Naive thymus-derived CD4-positive, alpha-beta T cell (primary cell): ENCODE results near the gene SMIM20. TPM values are rescaled to one million over a fixed set of nuclear protein-coding genes. Genes with fewer than 3 reads are reported as not detected.

ENCODE experiments used
- ATAC-seq: fragments of 150-1000 bp; cut with Tn5 transposase; 2 replicates; pipeline ENCODE4 v1.10.0; 2021; ENCODE audit warnings: mild to moderate bottlenecking, moderate library complexity
- CTCF ChIA-PET: fragments of 350-600 bp; sonication (Branson Sonifier 250); formaldehyde crosslinking; loops from one replicate; lab custom pipeline; 2021; ENCODE audit warnings: antibody characterized with exemption; lab: Charles Lee
- POLR2A ChIA-PET: fragments of 350-600 bp; sonication (Branson Sonifier 250); formaldehyde crosslinking; loops from one replicate; lab custom pipeline; 2021; ENCODE audit warnings: antibody characterized with exemption, inconsistent platforms; lab: Charles Lee
- DNase-seq, 9 donors: peaks; one replicate each; pipeline versions ENCODE4 v3.0.0 to v3.0.0-alpha.2; 2020 to 2022; ENCODE audit warnings: mixed read lengths in 1 of 9
- H3K27ac ChIP-seq: one replicate; pipeline ENCODE4 v1.7.0; 2013; ENCODE audit warnings: mild to moderate bottlenecking, low read depth, low read length, moderate library complexity
- H3K27me3 ChIP-seq, 2 donors: one replicate each; pipeline ENCODE4 v1.7.0; 2013; ENCODE audit warnings: low read length in 2 of 2, mild to moderate bottlenecking in 2 of 2, moderate library complexity in 2 of 2; ENCODE audit not compliant: control insufficient read depth in 2 of 2, insufficient read depth in 2 of 2
- H3K36me3 ChIP-seq, 3 experiments: 1 replicate in 2 of 3; 2 replicates in 1 of 3; pipeline ENCODE4 v1.7.0; 2013; ENCODE audit warnings: low read length in 3 of 3, mild to moderate bottlenecking in 3 of 3, moderate library complexity in 1 of 3; ENCODE audit not compliant: insufficient read depth in 3 of 3, control insufficient read depth in 2 of 3
- H3K4me1 ChIP-seq, 2 donors: one replicate each; pipeline ENCODE4 v1.7.0; 2013; ENCODE audit warnings: low read length in 2 of 2, mild to moderate bottlenecking in 2 of 2, moderate library complexity in 1 of 2; ENCODE audit not compliant: control insufficient read depth in 2 of 2, insufficient read depth in 2 of 2
- H3K4me3 ChIP-seq: 2 replicates; pipeline ENCODE4 v1.7.0; 2013; ENCODE audit warnings: mild to moderate bottlenecking, low read length
- H3K9me3 ChIP-seq, 3 experiments: 1 replicate in 2 of 3; 2 replicates in 1 of 3; pipeline ENCODE4 v1.7.0; 2013; ENCODE audit warnings: low read length in 3 of 3; ENCODE audit not compliant: control insufficient read depth in 2 of 3
- H3K27ac Mint-ChIP-seq, 9 donors: one replicate each; pipeline ENCODE4 v1.8.0; 2020 to 2022; ENCODE audit warnings: mixed read lengths in 9 of 9, mild to moderate bottlenecking in 8 of 9, moderate library complexity in 5 of 9, inconsistent platforms in 2 of 9
- H3K27me3 Mint-ChIP-seq, 5 donors: one replicate each; pipeline ENCODE4 v1.8.0; 2021 to 2022; ENCODE audit warnings: mixed read lengths in 5 of 5, mild to moderate bottlenecking in 1 of 5
- H3K36me3 Mint-ChIP-seq, 5 donors: one replicate each; pipeline ENCODE4 v1.8.0; 2020 to 2022; ENCODE audit warnings: mixed read lengths in 5 of 5, mild to moderate bottlenecking in 3 of 5, inconsistent platforms in 1 of 5
- H3K4me1 Mint-ChIP-seq, 7 donors: one replicate each; pipeline ENCODE4 v1.8.0; 2020 to 2022; ENCODE audit warnings: mixed read lengths in 7 of 7, mild to moderate bottlenecking in 3 of 7, inconsistent platforms in 1 of 7
- H3K4me3 Mint-ChIP-seq, 10 donors: one replicate each; pipeline ENCODE4 v1.8.0; 2020 to 2022; ENCODE audit warnings: mild to moderate bottlenecking in 10 of 10, mixed read lengths in 10 of 10, moderate library complexity in 6 of 10, inconsistent platforms in 2 of 10
- H3K9me3 Mint-ChIP-seq, 11 donors: one replicate each; pipeline ENCODE4 v1.8.0; 2020 to 2022; ENCODE audit warnings: mixed read lengths in 11 of 11, mild to moderate bottlenecking in 4 of 11, inconsistent platforms in 1 of 11, moderate library complexity in 1 of 11
- intact Hi-C, 2 donors: fragments of 100-400 bp; cut with micrococcal nuclease; formaldehyde crosslinking; loops; one replicate each; pipeline ENCODE4 v1.15.1; 2023
- polyA plus RNA-seq, 2 donors: library from polyadenylated mRNA; unstranded; fragments of 300-500 nt; fragmentation: Illumina TruSeq; gene quantifications; one replicate each; pipeline ENCODE4 v1.2.3, GENCODE V29; 2021
- total RNA-seq, 6 experiments: library from RNA in 5 of 6; stranded (reverse) in 5 of 6; gene quantifications; 1 replicate in 5 of 6; 2 replicates in 1 of 6; pipeline ENCODE4 v1.2.3 and lab custom pipeline; 2021 to 2026

Gene SMIM20
- total and polyA plus RNA-seq, 7 experiments from 2014 or later: 11.6 to 67.5 (median 17.8) TPM

DNA sequence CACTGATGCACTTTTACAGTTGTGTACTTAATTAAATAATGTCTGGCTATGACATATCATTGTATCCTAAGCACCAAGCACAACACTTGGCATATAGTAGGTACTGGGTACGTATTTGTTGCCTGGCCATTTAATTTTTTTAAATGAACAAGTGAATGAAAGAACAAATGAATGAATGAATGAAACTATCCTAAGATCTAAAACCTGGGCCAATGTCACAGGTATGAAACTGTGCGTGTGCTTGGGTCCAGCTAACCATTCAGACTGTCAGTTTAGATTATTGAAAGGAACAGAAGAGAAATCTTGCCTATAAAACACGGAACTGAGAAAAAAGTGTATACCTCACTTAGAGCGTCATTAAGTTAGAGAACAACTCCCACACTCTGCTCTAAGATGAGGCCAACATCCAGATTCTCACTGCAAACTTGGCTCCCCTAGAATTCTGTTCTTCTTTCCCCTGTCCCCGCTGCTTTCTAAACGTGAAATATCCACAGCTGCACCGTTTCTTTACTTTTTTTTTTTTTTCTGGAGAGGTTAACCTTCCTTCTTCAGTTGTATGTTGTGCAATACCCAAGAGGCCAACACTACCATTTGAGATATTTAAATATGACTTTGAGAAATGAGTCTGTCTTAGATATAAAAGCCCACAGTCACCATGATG is 33.9 kb upstream of the SMIM20 start:
- H3K9me3 ChIP-seq: no peaks in the 10 kb centered on the region
- Mint-ChIP-seq H3K36me3 (peaks cover 0 to 4% (median 0%) of the 10 kb centered on the region in 5 donors), H3K27me3 (peaks cover 0 to 28% (median 13%) of the 10 kb centered on the region in 5 donors), H3K27ac (no peak overlapping the region), H3K9me3 (peaks cover 0 to 5% (median 0%) of the 10 kb centered on the region in 11 donors), H3K4me3 (no peak overlapping the region), H3K4me1 (peaks cover 0 to 6% (median 0%) of the 10 kb centered on the region in 7 donors)
- H3K4me3 ChIP-seq: no peak overlapping the region
- ATAC-seq: peak; percentile 40
- no peaks in the 10 kb centered on the region for H3K36me3 ChIP-seq
- H3K27ac ChIP-seq: no peak overlapping the region
- CTCF ChIA-PET: no interaction called here
- no peaks in the 10 kb centered on the region for H3K27me3 ChIP-seq
- no peaks in the 10 kb centered on the region for H3K4me1 ChIP-seq
- POLR2A ChIA-PET: no interaction called here
- DNase-seq: no peak
- intact Hi-C loops: no loop called here

DNA sequence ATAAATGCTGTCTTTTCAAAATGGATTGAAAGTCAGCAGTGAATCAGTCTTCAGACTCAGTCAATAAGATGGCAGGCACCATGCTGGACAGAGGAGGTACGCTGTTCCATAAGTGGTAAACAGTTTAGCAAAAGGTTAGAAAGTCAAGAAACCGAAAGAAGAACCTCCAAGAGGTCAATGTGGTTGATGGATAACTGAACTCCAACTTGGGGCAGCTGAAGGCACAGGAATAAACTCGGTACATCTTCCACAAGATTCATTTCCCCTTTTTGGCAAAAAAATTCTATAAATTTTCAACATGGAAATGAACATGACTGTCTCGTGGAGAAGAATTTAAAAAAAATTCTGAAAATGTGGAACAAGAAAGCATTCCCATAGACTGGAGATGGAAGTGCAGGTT is 32.8 kb upstream of the SMIM20 start:
- H3K4me3 ChIP-seq: no peak overlapping the region
- H3K27me3 ChIP-seq: no peaks in the 10 kb centered on the region
- no peaks in the 10 kb centered on the region for H3K36me3 ChIP-seq
- Mint-ChIP-seq H3K9me3 (peaks cover 0 to 5% (median 0%) of the 10 kb centered on the region in 11 donors), H3K36me3 (peaks cover 0 to 4% (median 0%) of the 10 kb centered on the region in 5 donors), H3K4me1 (peaks cover 0 to 6% (median 0%) of the 10 kb centered on the region in 7 donors), H3K27ac (no peak overlapping the region), H3K4me3 (no peak overlapping the region), H3K27me3 (peaks cover 0 to 28% (median 13%) of the 10 kb centered on the region in 5 donors)
- no peaks in the 10 kb centered on the region for H3K4me1 ChIP-seq
- ChIA-PET POLR2A (no interaction called here), CTCF (no interaction called here)
- H3K9me3 ChIP-seq: no peaks in the 10 kb centered on the region
- no peak for ATAC-seq
- DNase-seq: no peak
- no peak overlapping the region for H3K27ac ChIP-seq
- intact Hi-C loops: no loop called here

DNA sequence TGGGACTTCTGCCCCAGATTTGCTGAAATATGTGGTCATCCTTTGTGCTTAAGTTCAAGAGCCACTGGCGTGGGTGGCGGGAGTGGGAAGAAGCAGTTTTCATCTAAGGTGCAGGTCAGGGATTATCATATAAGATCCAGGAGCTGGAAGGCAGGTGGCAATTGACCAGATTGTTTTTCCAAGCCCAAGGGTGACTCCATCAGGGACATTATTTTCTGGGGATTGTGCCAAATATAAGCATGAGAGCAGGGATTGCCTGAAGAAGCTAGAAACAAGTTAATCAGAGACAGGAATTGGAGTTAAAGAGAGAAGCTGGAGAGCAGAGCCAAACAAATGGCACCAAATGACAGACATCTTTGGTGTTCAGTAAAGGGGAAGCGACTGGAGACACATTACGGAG is 31.8 kb upstream of the SMIM20 start:
- CTCF ChIA-PET: no interaction called here
- no peak overlapping the region for H3K27ac ChIP-seq
- intact Hi-C loops: no loop called here

DNA sequence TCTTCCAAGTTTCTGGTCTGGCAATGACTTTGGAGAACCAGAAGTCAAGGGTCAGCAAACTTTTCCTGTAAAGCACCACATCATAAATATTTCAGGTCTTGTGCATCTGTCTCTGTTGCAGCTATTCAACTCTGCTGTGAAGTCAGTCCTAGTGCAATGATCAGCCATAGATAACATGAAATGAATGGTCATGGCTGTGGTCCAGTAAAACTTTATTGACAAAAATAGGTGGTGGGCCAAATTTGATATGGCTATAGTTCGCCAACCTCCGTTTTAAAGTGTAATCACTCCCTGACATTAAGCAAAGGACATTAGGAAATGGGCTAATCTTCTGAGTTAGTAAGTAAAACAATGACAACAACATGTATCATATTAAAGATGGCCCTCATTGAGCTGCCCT is 30.5 kb upstream of the SMIM20 start:
- CTCF ChIA-PET: interaction anchor here (0.5 kb wide), 1 partner anchor 41 kb away, joined by 3 read pairs; no protein-coding TSS in a partner anchor
- no peak for DNase-seq
- no peaks in the 10 kb centered on the region for H3K36me3 ChIP-seq

More for the DNA sequence above, 31.8 kb upstream of the SMIM20 start:
- no peaks in the 10 kb centered on the region for H3K27me3 ChIP-seq
- POLR2A ChIA-PET: no interaction called here
- H3K9me3 ChIP-seq: no peaks in the 10 kb centered on the region
- H3K36me3 Mint-ChIP-seq: peaks cover 0 to 4% (median 0%) of the 10 kb centered on the region in 5 donors
- H3K4me1 Mint-ChIP-seq: peaks cover 0 to 6% (median 0%) of the 10 kb centered on the region in 7 donors
- H3K4me3 ChIP-seq: no peak overlapping the region
- DNase-seq (no peak), ATAC-seq (no peak)
- H3K27me3 Mint-ChIP-seq: peaks cover 0 to 28% (median 13%) of the 10 kb centered on the region in 5 donors
- no peak overlapping the region for H3K27ac Mint-ChIP-seq
- peaks cover 0 to 5% (median 0%) of the 10 kb centered on the region in 11 donors for H3K9me3 Mint-ChIP-seq
- no peaks in the 10 kb centered on the region for H3K36me3 ChIP-seq
- no peak overlapping the region for H3K4me3 Mint-ChIP-seq
- no peaks in the 10 kb centered on the region for H3K4me1 ChIP-seq

DNA sequence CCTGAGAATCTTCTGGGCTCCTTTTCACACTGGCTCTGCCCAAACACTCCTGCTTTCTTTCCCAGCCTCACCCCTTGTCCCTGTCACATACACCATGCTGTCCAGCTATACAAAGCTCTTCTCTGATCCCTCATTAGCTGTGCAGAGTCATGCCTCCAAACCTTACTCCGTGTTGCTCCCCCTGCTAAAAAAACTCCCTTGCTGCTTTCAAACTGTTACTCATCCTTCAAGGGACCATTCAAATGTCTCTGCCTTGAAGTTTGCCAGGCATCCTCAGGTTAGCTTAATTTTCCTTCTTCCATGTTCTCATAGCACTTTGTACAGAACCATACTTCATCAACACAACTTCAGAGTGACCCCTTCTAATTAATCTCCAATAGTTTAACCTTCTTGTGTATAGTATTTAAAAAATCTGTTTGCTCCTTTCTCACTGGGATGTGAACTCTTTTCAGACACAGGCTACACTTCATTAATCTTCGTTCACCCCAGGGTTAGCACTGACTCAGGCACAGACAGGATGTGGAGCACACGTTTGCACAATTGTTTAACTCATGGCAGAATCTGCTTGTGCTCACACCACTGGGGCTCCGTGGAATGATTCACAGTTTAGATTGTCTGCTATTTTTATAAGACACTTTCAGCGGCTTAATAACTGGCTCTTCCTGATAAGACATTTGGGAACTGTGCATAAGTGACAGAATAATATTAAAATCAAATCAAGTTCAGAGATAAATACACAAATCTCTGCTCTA is 29.8 kb upstream of the SMIM20 start:
- CTCF ChIA-PET: no interaction called here

More for the DNA sequence above, 30.5 kb upstream of the SMIM20 start:
- no peak overlapping the region for H3K4me3 Mint-ChIP-seq
- no peaks in the 10 kb centered on the region for H3K9me3 ChIP-seq
- H3K36me3 Mint-ChIP-seq: peaks cover 0 to 4% (median 0%) of the 10 kb centered on the region in 5 donors
- no peak overlapping the region for H3K27ac Mint-ChIP-seq
- H3K4me1 ChIP-seq: no peaks in the 10 kb centered on the region
- no peaks in the 10 kb centered on the region for H3K27me3 ChIP-seq
- POLR2A ChIA-PET: no interaction called here
- no peak overlapping the region for H3K27ac ChIP-seq
- H3K4me1 Mint-ChIP-seq: peaks cover 0 to 6% (median under 1%) of the 10 kb centered on the region in 7 donors
- H3K4me3 ChIP-seq: no peak overlapping the region
- H3K27me3 Mint-ChIP-seq: peaks cover 0 to 28% (median 13%) of the 10 kb centered on the region in 5 donors
- ATAC-seq: no peak
- H3K9me3 Mint-ChIP-seq: peaks cover 0 to 5% (median 0%) of the 10 kb centered on the region in 11 donors
- intact Hi-C loops: no loop called here

DNA sequence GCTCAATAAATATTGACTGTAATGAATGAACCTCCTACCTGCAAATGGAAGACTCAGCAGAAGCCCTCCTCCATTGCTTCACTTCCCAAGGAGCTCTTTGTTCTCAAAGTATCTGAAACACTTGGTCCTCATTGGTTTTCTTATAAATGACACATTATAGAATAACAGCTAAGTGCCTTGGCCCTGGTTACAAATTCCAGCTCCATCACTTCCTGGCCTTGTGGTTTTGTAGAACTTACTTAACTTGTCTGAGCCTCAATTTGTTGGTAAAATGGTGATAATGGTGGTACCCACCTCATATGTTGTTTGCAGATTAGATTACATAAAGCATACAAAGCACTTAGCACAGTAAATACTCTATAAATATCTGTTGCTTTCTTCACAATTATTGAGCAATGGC is 25.2 kb upstream of the SMIM20 start:
- Mint-ChIP-seq H3K4me1 (peaks cover 0 to 9% (median 6%) of the 10 kb centered on the region in 7 donors), H3K27ac (peak overlapping the region in 1 of 9 donors; percentile 25), H3K36me3 (no peaks in the 10 kb centered on the region), H3K9me3 (no peaks in the 10 kb centered on the region), H3K27me3 (peaks cover 0 to 6% (median 4%) of the 10 kb centered on the region in 5 donors), H3K4me3 (no peak overlapping the region)
- Histone ChIP-seq H3K9me3 (no peaks in the 10 kb centered on the region), H3K27me3 (no peaks in the 10 kb centered on the region), H3K4me1 (no peaks in the 10 kb centered on the region), H3K36me3 (no peaks in the 10 kb centered on the region), H3K4me3 (no peak overlapping the region), H3K27ac (no peak overlapping the region)
- ChIA-PET POLR2A (interaction anchor here (1.1 kb wide), 1 partner anchor 25 kb away, joined by 4 read pairs; the partner anchor contains the start of gene SMIM20), CTCF (no interaction called here)
- intact Hi-C loops: no loop called here
- DNase-seq (no peak), ATAC-seq (no peak)

More for the DNA sequence above, 29.8 kb upstream of the SMIM20 start:
- H3K27ac ChIP-seq: no peak overlapping the region
- H3K36me3 ChIP-seq: no peaks in the 10 kb centered on the region
- H3K4me1 Mint-ChIP-seq: peaks cover 0 to 9% (median 6%) of the 10 kb centered on the region in 7 donors
- no peak overlapping the region for H3K4me3 Mint-ChIP-seq
- POLR2A ChIA-PET: no interaction called here
- no peak overlapping the region for H3K4me3 ChIP-seq
- DNase-seq: no peak
- H3K4me1 ChIP-seq: no peaks in the 10 kb centered on the region
- ATAC-seq: no peak
- H3K36me3 Mint-ChIP-seq: peaks cover 0 to 4% (median 0%) of the 10 kb centered on the region in 5 donors
- H3K9me3 Mint-ChIP-seq: peaks cover 0 to 5% (median 0%) of the 10 kb centered on the region in 11 donors
- no peaks in the 10 kb centered on the region for H3K9me3 ChIP-seq
- no peak overlapping the region for H3K27ac Mint-ChIP-seq
- intact Hi-C loops: no loop called here
- peaks cover 0 to 28% (median 13%) of the 10 kb centered on the region in 5 donors for H3K27me3 Mint-ChIP-seq
- H3K27me3 ChIP-seq: no peaks in the 10 kb centered on the region
